ENCODE data around the gene GBP1. TPM values are rescaled to one million over a fixed set of nuclear protein-coding genes. Genes with fewer than 3 reads are reported as not detected.
"Not testable (repeated sequence)": the region's sequence is repeated elsewhere in the genome, so short reads cannot be mapped to it uniquely, and the experiment has no call there.

Gene GBP1
- total RNA-seq, 2 donors from 2014 or later, result 51.3 to 79.2 TPM

DNA sequence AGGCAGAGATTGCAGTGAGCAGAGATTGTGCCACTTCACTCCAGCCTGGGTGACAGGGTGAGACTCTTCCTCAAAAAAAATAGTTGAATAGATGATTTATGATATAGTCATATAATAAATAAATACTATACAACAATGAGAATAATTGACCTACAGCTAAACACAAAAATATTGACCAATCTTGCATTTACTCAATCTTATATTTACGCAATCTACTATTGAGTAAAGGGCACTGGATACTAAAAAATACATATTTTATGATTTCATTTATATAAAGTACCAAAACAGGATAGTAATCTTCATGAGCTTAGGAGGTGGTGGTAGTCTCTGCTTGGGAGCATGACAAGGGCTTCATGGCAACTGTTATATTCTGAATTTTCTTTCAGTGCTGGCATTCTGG is 23.3 kb downstream of the GBP1 start:
- H3K9me3 Mint-ChIP-seq, result peaks cover 3 to 20% of the 10 kb centered on the region in 2 donors
- DNase-seq (ENCODE audit: low spot score in 2 of 2) (no peak), ATAC-seq (no peak)
- H3K27ac Mint-ChIP-seq, result peak overlapping the region; percentile 81 to 96
- H3K36me3 Mint-ChIP-seq, result peaks cover 28 to 49% of the 10 kb centered on the region in 2 donors

GRCh38 chr1:89041119-89041641 is 23.8 kb downstream of the GBP1 start:
- ATAC-seq, result peak; percentile 92 to 96
- Mint-ChIP-seq H3K27ac (peak overlapping the region; percentile 81 to 96), H3K36me3 (peaks cover 28 to 49% of the 10 kb centered on the region in 2 donors)

DNA sequence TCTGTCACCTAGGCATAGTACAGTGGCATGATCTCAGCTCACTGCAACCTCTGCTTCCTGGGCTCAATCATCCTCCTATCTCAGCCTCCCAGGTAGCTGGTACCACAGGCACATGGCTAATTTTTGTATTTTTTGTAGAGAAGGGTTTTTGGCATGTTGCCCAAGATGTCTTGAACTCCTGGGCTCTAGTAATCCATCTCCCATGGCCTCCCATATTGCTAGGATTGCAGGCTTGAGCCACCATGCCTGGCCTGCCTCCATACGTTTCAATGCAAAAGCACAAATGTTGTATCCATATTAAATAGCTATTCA is 24.7 kb downstream of the GBP1 start:
- ATAC-seq, result no peak
- Mint-ChIP-seq H3K36me3 (peaks cover 28 to 49% of the 10 kb centered on the region in 2 donors), H3K9me3 (peaks cover 3 to 20% of the 10 kb centered on the region in 2 donors), H3K27ac (no peak overlapping the region)
- no peak for DNase-seq (ENCODE audit: low spot score in 2 of 2)

More at GRCh38 chr1:89041119-89041641, 23.8 kb downstream of the GBP1 start:
- no peak for DNase-seq (ENCODE audit: low spot score in 2 of 2)
- peaks cover 3 to 20% of the 10 kb centered on the region in 2 donors for H3K9me3 Mint-ChIP-seq

GRCh38 chr1:89037186-89037585 is 27.8 kb downstream of the GBP1 start:
- DNase-seq (ENCODE audit: low spot score in 2 of 2) (no peak), ATAC-seq (no peak)
- no peak overlapping the region for H3K27ac Mint-ChIP-seq
- H3K36me3 Mint-ChIP-seq, result peaks cover 13 to 44% of the 10 kb centered on the region in 2 donors
- H3K9me3 Mint-ChIP-seq, result peaks cover 0 to 32% of the 10 kb centered on the region in 2 donors

GRCh38 chr1:89035080-89035479 is 29.9 kb downstream of the GBP1 start:
- DNase-seq (ENCODE audit: low spot score in 2 of 2) (no peak), ATAC-seq (peak; percentile 51 to 56)
- Mint-ChIP-seq H3K27ac (no peak overlapping the region), H3K9me3 (peaks cover 6 to 37% of the 10 kb centered on the region in 2 donors), H3K36me3 (peaks cover 28 to 54% of the 10 kb centered on the region in 2 donors)

DNA sequence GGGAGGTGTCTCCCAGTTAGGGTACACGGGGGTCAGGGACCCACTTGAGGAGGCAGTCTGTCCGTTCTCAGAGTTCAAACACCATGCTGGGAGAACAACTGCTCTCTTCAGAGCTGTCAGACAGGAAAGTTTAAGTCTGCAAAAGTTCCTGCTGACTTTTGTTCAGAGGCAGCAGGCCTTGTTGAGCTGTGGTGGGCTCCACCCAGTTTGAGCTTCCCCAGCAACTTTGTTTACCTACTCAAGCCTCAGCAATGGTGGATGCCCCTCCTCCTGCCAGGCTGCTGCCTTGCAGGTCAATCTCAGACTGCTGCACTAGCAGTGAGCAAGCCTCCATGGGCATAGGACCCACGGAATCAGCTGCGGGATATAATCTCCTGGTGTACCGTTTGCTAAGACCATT is 31.0 kb downstream of the GBP1 start:
- DNase-seq (ENCODE audit: low spot score in 2 of 2); H3K27ac Mint-ChIP-seq; ATAC-seq: not testable (repeated sequence)
- Mint-ChIP-seq H3K9me3 (peaks cover 6 to 35% of the 10 kb centered on the region in 2 donors), H3K36me3 (peaks cover 29 to 52% of the 10 kb centered on the region in 2 donors)

DNA sequence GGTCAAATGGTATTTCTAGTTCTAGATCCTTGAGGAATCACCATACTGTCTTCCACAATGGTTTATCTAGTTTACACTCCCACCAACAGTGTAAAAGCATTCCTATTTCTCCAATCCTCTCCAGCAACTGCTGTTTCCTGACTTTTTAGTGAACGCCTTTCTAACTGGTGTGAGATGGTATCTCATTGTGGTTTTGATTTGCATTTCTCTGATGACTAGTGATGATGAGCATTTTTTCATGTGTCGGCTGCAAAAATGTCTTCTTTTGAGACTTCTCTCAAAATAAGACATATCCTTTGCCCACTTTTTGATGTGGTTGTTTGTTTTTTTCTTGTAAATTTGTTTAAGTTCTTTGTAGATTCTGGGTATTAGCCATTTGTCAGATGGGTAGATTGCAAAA is 36.0 kb downstream of the GBP1 start:
- Mint-ChIP-seq H3K36me3 (peaks cover 32 to 59% of the 10 kb centered on the region in 2 donors), H3K9me3 (peaks cover 6 to 32% of the 10 kb centered on the region in 2 donors)
- not testable (repeated sequence) for DNase-seq (ENCODE audit: low spot score in 2 of 2); H3K27ac Mint-ChIP-seq; ATAC-seq

GRCh38 chr1:89025928-89026327 is 39.1 kb downstream of the GBP1 start:
- DNase-seq (ENCODE audit: low spot score in 2 of 2) (no peak), ATAC-seq (peak in 1 of 2 donors; percentile 88)
- Mint-ChIP-seq H3K9me3 (peaks cover 0 to 10% of the 10 kb centered on the region in 2 donors), H3K27ac (peak overlapping the region in 1 of 2 donors; percentile 43), H3K36me3 (peaks cover 21 to 35% of the 10 kb centered on the region in 2 donors)

GRCh38 chr1:89023026-89023425 is 42.0 kb downstream of the GBP1 start:
- Mint-ChIP-seq H3K27ac (peak overlapping the region; percentile 81 to 85), H3K36me3 (peaks cover 27 to 31% of the 10 kb centered on the region in 2 donors), H3K9me3 (peaks cover 0 to 10% of the 10 kb centered on the region in 2 donors)
- DNase-seq (ENCODE audit: low spot score in 2 of 2), result no peak
- ATAC-seq, result peak in 1 of 2 donors; percentile 33

DNA sequence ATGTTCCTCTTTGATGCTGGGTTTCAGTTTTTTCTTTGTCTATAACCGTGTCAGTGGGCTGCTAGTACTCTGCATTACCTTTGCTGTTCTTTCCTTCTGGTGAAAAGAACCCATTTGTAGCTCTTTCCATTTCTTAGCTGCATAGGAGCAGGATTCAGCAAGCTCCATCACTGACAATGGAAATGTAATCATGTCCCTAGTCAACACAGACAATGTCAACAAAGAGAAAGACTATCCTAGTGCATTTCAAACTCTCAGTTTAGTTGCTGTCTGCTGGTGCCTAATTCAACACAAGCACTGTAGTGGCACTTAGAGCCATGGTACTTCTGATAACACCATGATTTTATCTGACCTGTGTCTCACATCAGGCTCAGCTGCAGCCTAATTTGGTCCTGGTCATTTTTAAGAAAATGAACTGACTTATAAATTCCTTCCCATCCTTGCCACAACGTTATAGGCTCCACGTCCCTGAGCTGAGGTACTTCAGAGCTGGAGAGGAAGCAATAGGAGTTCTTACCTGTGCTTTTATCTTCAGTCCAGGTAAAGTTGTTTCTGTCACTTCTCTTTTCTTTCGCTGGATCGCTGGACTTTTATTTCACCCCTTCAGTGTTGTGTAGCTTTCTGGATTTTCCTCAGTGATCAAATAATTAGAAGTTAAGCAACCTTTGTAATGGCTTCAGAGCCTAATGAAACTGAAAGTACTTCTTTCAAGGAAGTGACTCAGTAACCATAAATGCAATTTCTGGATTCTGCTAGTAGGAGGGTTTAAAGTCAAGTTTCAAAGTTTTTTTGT is 42.6 kb downstream of the GBP1 start, which contains the start of gene GBP3:
TSS of gene GBP3 (minus strand) at position 700 of the 793 bp plus-strand sequence. CDS start 2,145 bp downstream, outside the sequence.
- Mint-ChIP-seq H3K36me3 (peaks cover 29 to 31% of the 10 kb centered on the region in 2 donors), H3K27ac (peak within 1 kb of the TSS; percentile 81 to 85)

DNA sequence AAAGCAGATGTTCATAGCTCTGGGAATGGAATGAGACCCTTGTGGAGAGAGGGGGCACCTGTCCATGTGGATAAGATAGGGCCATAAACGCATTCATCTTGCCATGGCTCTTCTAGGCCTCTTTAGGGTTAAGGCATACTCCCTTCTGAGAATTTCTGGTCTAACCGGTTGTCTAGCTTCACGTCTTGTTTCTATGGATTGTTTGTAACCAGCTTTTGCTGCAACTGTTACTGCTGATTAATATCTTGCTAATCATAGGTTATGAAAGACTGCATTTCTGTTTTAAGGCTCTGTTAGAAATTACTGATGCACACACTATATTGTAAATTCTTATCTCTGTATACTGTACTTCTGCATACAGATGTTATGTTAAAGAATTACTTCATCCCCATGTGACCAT is 46.7 kb downstream of the GBP1 start:
- H3K36me3 Mint-ChIP-seq, result peaks cover 21 to 38% of the 10 kb centered on the region in 2 donors
- not testable (repeated sequence) for ATAC-seq; DNase-seq (ENCODE audit: low spot score in 2 of 2); H3K27ac Mint-ChIP-seq; H3K9me3 Mint-ChIP-seq

More for the DNA sequence above, 42.6 kb downstream of the GBP1 start, which contains the start of gene GBP3:
- peaks cover 0 to 10% of the 10 kb centered on the region in 2 donors for H3K9me3 Mint-ChIP-seq
- ATAC-seq (peak; percentile 71 to 81), DNase-seq (ENCODE audit: low spot score in 2 of 2) (no peak)

DNA sequence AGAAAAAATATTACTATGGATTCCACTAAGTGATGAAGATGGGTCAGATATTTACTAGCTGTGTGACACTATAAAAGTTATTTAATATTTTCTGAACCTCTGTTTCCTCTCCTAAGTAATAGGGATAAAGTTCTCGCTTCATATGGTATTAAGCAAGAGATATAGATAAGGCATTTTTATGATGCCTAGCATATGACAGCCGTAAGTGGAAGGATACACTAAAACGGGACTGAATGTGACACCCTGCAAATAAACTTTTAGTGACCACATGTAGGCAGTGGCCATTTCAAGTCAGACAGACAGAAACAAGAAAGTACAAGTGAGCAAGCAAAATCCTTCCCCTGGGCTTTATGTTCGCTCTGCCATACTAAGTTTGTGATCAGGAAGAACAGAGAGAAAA is 56.5 kb downstream of the GBP1 start:
- H3K9me3 Mint-ChIP-seq, result peaks cover 0 to 5% of the 10 kb centered on the region in 2 donors
- ATAC-seq (no peak), DNase-seq (ENCODE audit: low spot score in 2 of 2) (no peak)
- peaks cover 37 to 52% of the 10 kb centered on the region in 2 donors for H3K36me3 Mint-ChIP-seq
- H3K27ac Mint-ChIP-seq, result no peak overlapping the region

DNA sequence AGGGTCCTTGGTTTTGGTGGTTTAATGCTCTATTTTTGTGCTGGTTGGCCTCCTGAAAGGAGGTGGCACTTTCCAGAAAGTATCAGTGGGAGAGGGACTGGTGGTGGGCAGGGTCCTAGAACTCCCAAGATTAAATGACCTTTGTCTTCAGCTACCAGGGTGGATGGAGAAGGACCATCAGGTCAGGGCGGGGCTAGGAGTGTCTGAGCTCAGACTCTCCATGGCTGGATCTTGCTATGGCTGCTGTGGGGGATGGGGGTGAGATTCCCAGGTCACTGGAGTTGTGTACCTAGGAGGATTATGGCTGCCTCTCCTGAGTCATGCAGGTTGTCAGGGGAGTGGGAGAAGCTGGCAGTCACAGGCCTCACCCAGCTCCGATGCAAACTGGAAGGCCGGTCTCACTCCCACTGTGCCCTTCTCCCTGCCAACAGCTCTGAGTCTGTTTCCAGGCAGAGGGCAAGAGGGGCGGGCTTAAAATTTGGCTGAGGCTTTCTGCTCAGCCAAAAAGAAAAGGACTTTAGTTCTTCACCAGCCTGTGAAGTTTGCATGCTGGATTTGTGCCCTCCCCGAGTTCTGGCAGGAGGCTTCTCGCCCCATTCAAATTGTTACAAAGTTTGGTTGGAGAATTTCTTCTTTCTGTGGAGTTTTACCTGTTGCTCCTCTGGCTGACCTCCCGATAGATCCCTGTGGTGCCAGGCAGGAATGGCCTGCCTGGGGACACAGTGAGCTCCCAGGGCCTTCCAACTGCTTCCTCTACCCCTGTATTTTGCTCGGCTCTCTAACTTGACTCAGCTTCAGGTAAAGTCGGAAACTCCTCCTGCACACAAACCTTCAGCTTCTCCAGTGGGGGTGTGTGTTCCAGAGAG is 59.5 kb downstream of the GBP1 start:
- DNase-seq (ENCODE audit: low spot score in 2 of 2), result no peak
- peaks cover 31 to 42% of the 10 kb centered on the region in 2 donors for H3K36me3 Mint-ChIP-seq
- no peak overlapping the region for H3K27ac Mint-ChIP-seq
- ATAC-seq, result no peak
- peaks cover 0 to 5% of the 10 kb centered on the region in 2 donors for H3K9me3 Mint-ChIP-seq

All from activated naive CD4-positive, alpha-beta T cell treated with anti-CD3 and anti-CD28 coated beads, Interleukin-2, amount 50 U/mL, for 72 hours (primary cell).